Measurements from ENCODE around the gene TBC1D16. TPM values are rescaled to one million over a fixed set of nuclear protein-coding genes. Genes with fewer than 3 reads are reported as not detected.
"Not testable (repeated sequence)": the region's sequence is repeated elsewhere in the genome, so short reads cannot be mapped to it uniquely, and the experiment has no call there.

TBC1D16 gene
- total RNA-seq, 4 donors from 2014 or later: 5.8 to 8.1 (median 7.0) TPM

DNA sequence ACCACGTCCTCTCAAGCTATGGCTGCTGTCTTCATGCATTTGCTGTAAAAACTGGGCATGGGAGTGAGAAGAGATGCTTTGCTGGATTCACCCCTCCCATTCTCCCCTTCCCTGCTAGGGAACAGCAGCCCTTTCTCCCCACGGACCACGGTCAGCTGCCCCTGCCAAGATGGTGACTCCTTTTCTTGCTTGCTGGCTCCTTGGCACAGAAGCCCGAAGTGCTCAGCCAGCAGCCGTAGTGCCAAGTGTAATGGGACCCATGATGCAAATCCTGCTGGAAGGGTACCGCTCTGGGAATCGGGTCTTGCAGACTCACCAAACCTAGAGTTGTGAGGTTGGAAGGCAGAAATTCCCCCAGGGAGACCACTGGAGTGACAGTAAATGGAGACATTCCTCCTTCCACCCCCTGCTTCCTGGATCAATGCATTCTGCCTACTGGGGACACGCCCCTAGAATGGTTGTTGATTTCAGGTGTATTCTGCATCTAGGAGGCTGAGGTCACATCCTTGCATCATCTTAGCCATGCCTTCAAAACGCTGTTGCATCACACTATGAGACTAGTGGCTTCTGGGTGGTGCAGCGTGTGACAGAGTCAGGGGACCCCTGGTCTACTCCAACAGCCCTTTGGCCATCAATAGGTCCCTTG is 133.4 kb downstream of the TBC1D16 start:
- no peak for TF ChIP-seq CTCF (IDR thresholded peaks at IDR 0.05 in 4 of 5, conservative IDR thresholded peaks at IDR 0.05 in 1 of 5)
- no peak for TF ChIP-seq POLR2A (IDR thresholded peaks at IDR 0.05)
- no peak overlapping the region for H3K4me3 ChIP-seq
- DNase-seq: no peak
- no peaks in the 10 kb centered on the region for H3K36me3 ChIP-seq
- no peaks in the 10 kb centered on the region for H3K4me1 ChIP-seq
- H3K27ac ChIP-seq: no peak overlapping the region
- ATAC-seq: no peak
- in situ Hi-C loops (cut with MboI; ENCODE audit: low sequenced_read_pairs in 4 of 4): no loop called here
- H3K9me3 ChIP-seq: no peaks in the 10 kb centered on the region
- peaks cover 21 to 59% (median 37%) of the 10 kb centered on the region in 3 donors for H3K27me3 ChIP-seq
- intact Hi-C loops (cut with DNase I; ENCODE audit: low total_unique reads): no loop called here

DNA sequence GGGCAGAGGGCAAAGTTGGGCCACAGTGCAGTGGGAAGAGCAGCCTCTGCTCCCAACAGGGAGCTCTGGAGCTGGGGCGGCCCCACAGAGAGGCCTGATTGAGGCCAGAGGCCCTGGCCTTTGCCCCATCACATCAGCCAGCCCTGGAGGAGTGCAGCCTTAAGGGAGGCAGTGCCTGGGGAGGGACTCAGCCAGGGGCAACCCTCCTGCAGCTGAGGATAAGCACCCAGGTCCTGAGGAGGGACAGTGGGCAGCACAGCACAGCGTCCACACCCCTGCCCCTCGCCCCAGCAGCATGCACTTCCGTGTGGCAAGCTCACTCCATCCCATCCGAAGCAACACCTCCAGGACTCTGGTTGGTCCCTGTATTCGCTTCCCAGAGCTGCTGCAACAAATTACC is 134.5 kb downstream of the TBC1D16 start:
- ATAC-seq (no peak), DNase-seq (no peak)
- no peak overlapping the region for H3K27ac ChIP-seq
- H3K4me3 ChIP-seq: no peak overlapping the region
- intact Hi-C loops (cut with DNase I; ENCODE audit: low total_unique reads): no loop called here
- in situ Hi-C loops (cut with MboI; ENCODE audit: low sequenced_read_pairs in 4 of 4): no loop called here
- H3K4me1 ChIP-seq: no peaks in the 10 kb centered on the region
- H3K27me3 ChIP-seq: peaks cover 13 to 59% (median 37%) of the 10 kb centered on the region in 3 donors
- no peak for TF ChIP-seq CTCF (IDR thresholded peaks at IDR 0.05 in 4 of 5, conservative IDR thresholded peaks at IDR 0.05 in 1 of 5)
- no peak for TF ChIP-seq POLR2A (IDR thresholded peaks at IDR 0.05)
- no peaks in the 10 kb centered on the region for H3K36me3 ChIP-seq
- no peaks in the 10 kb centered on the region for H3K9me3 ChIP-seq

GRCh38 chr17:79899584-79899983 is 136.1 kb downstream of the TBC1D16 start:
- in situ Hi-C loops (cut with MboI; ENCODE audit: low sequenced_read_pairs in 4 of 4) (no loop called here), intact Hi-C loops (cut with DNase I; ENCODE audit: low total_unique reads) (no loop called here)
- ATAC-seq (no peak), DNase-seq (no peak)
- Histone ChIP-seq H3K4me3 (no peak overlapping the region), H3K36me3 (no peaks in the 10 kb centered on the region), H3K27ac (no peak overlapping the region), H3K4me1 (no peaks in the 10 kb centered on the region), H3K27me3 (peaks cover 10 to 51% (median 37%) of the 10 kb centered on the region in 3 donors), H3K9me3 (no peaks in the 10 kb centered on the region)
- TF ChIP-seq POLR2A (IDR thresholded peaks at IDR 0.05) (no peak), CTCF (IDR thresholded peaks at IDR 0.05 in 4 of 5, conservative IDR thresholded peaks at IDR 0.05 in 1 of 5) (no peak)

GRCh38 chr17:79897243-79898063 is 138.2 kb downstream of the TBC1D16 start:
- H3K27ac ChIP-seq: no peak overlapping the region
- no peak overlapping the region for H3K4me3 ChIP-seq
- no peak for TF ChIP-seq CTCF (IDR thresholded peaks at IDR 0.05 in 4 of 5, conservative IDR thresholded peaks at IDR 0.05 in 1 of 5)
- no peak for TF ChIP-seq POLR2A (IDR thresholded peaks at IDR 0.05)
- H3K27me3 ChIP-seq: peaks cover 10 to 39% (median 25%) of the 10 kb centered on the region in 3 donors
- no peaks in the 10 kb centered on the region for H3K9me3 ChIP-seq
- H3K36me3 ChIP-seq: no peaks in the 10 kb centered on the region
- in situ Hi-C loops (cut with MboI; ENCODE audit: low sequenced_read_pairs in 4 of 4) (no loop called here), intact Hi-C loops (cut with DNase I; ENCODE audit: low total_unique reads) (no loop called here)
- no peak for ATAC-seq
- DNase-seq: no peak
- no peaks in the 10 kb centered on the region for H3K4me1 ChIP-seq

DNA sequence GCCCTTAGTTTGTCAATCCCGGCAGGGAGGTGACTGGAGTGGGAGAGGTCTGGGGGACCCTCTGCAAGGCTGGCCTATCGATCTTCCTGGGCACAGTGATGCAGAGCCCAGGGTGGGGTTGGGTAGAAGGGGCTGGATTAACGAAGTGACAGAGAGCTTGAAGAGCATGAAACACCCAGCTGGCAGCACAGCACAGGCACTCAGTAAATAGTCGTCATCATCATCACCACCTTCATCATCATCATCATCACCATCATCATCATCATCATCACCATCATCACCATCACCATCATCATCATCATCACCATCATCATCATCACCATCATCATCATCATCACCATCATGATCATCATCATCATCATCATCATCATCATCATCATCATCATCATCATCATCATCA is 142.2 kb downstream of the TBC1D16 start:
- H3K4me3 ChIP-seq; H3K36me3 ChIP-seq; H3K9me3 ChIP-seq; H3K27ac ChIP-seq; in situ Hi-C loops (cut with MboI; ENCODE audit: low sequenced_read_pairs in 4 of 4); DNase-seq; H3K4me1 ChIP-seq; intact Hi-C loops (cut with DNase I; ENCODE audit: low total_unique reads); ATAC-seq: not testable (repeated sequence)
- peaks cover 32 to 48% (median 38%) of the 10 kb centered on the region in 3 donors for H3K27me3 ChIP-seq

All from gastrocnemius medialis (tissue), 4 donors.